ENCODE results near the gene DNAH10.

The DNAH10 gene

GRCh38 chr12:123893276-123893675 is 131.2 kb downstream of the DNAH10 start:
- POLR2A ChIA-PET: no interaction called here
- CTCF ChIA-PET: interaction anchor here (4.0 kb wide), 1 partner anchor 11 kb away, joined by 18 read pairs; no protein-coding TSS in a partner anchor
- no peak for DNase-seq (ENCODE audit: low read depth, low spot score)
- no peak overlapping the region for H3K4me3 ChIP-seq (ENCODE audit: low read depth, low read length)
- TF ChIP-seq CTCF (IDR thresholded peaks at IDR 0.05; ENCODE audit: insufficient read depth, low read length, missing control alignments): no peak

- ChIA-PET POLR2A (no interaction called here), CTCF (interaction anchor here (1.7 kb wide), 1 partner anchor 11 kb away, joined by 6 read pairs; no protein-coding TSS in a partner anchor)
- no peak for DNase-seq (ENCODE audit: low read depth, low spot score)
- TF ChIP-seq CTCF (IDR thresholded peaks at IDR 0.05; ENCODE audit: insufficient read depth, low read length, missing control alignments): no peak
- no peak overlapping the region for H3K4me3 ChIP-seq (ENCODE audit: low read depth, low read length)
These were observed 132.8 kb downstream of the DNAH10 start for GRCh38 chr12:123894823-123895345.

GRCh38 chr12:123895451-123895850 is 133.3 kb downstream of the DNAH10 start:
- CTCF ChIA-PET: interaction anchor here (0.7 to 1.7 kb wide), 2 partner anchors 10 kb away, joined by 3 to 6 read pairs; no protein-coding TSS in a partner anchor
- DNase-seq (ENCODE audit: low read depth, low spot score): no peak
- no peak for TF ChIP-seq CTCF (IDR thresholded peaks at IDR 0.05; ENCODE audit: insufficient read depth, low read length, missing control alignments)
- no peak overlapping the region for H3K4me3 ChIP-seq (ENCODE audit: low read depth, low read length)
- POLR2A ChIA-PET: no interaction called here

GRCh38 chr12:123896767-123897166 is 134.7 kb downstream of the DNAH10 start:
- POLR2A ChIA-PET: no interaction called here
- no peak for TF ChIP-seq CTCF (IDR thresholded peaks at IDR 0.05; ENCODE audit: insufficient read depth, low read length, missing control alignments)
- CTCF ChIA-PET: interaction anchor here (0.6 to 1.0 kb wide), 3 partner anchors 8 to 10 kb away, joined by 3 to 4 read pairs (median 3); no protein-coding TSS in a partner anchor
- DNase-seq (ENCODE audit: low read depth, low spot score): peak; percentile 56
- peak overlapping the region; percentile 35 for H3K4me3 ChIP-seq (ENCODE audit: low read depth, low read length)

- peak overlapping the region; percentile 35 for H3K4me3 ChIP-seq (ENCODE audit: low read depth, low read length)
- peak; percentile 56 for DNase-seq (ENCODE audit: low read depth, low spot score)
- TF ChIP-seq CTCF (IDR thresholded peaks at IDR 0.05; ENCODE audit: insufficient read depth, low read length, missing control alignments): no peak
- POLR2A ChIA-PET: no interaction called here
- CTCF ChIA-PET: interaction anchor here (1.0 kb wide), 2 partner anchors 8 to 10 kb away, joined by 3 to 4 read pairs; no protein-coding TSS in a partner anchor
These were observed 135.1 kb downstream of the DNAH10 start for GRCh38 chr12:123897221-123897620.

GRCh38 chr12:123898673-123899072 is 136.6 kb downstream of the DNAH10 start:
- DNase-seq (ENCODE audit: low read depth, low spot score): no peak
- ChIA-PET POLR2A (no interaction called here), CTCF (interaction anchor here (1.4 kb wide), 1 partner anchor 11 kb away, joined by 3 read pairs; no protein-coding TSS in a partner anchor)
- H3K4me3 ChIP-seq (ENCODE audit: low read depth, low read length): no peak overlapping the region
- TF ChIP-seq CTCF (IDR thresholded peaks at IDR 0.05; ENCODE audit: insufficient read depth, low read length, missing control alignments): no peak
